Activated naive CD8-positive, alpha-beta T cell treated with anti-CD3 and anti-CD28 coated beads, Interleukin-2, amount 50 U/mL, for 16 hours (primary cell): ENCODE measurements around the gene MASP1.

Source experiments
- DNase-seq: peaks from one replicate; pipeline ENCODE4 v3.0.0-alpha.2; 2020; ENCODE audit warnings: low read depth, low spot score

MASP1 gene

DNA sequence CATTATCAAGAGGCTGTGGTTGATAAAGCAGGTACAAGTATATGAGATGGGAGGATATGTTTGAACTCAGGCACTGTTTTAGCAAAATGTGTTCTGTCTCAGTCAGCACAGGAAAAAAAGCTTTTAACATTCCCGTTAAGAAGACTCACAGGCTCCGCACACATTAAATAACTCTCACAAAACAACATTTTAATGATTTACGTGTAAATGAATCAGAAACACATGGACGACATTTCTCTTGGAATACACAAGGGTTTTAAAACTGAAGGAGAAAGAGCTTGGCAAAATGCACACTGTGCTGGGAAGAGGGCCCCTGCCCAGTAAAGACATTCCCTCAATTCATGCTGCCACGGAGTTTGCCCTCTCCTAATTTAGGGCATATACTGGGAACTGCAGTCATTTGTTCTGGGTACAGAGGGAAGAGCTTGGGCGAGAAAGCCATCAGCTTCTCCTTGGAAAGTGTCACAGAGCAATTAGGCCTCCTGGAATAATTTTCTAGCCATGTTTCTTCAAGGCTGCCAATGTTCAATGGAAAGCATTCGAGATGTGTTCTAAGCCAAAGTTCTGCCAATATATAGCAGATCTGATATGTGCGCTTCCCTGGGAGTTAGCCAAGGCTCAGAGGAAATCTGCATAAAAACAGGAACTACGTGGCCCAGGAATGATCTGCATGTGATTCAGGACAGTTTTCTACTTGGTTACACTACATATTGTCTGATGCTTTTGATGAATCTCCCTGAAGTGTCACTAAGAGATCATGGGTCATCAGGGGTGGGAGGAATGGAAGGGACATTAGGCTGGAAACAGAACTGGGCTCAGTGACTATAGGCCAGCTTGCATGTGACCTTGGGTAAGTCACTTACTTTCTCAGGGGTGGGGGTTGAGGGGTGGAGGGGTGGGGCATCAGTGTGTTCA lies 2.2 kb upstream of the MASP1 start:
- no peak for DNase-seq

DNA sequence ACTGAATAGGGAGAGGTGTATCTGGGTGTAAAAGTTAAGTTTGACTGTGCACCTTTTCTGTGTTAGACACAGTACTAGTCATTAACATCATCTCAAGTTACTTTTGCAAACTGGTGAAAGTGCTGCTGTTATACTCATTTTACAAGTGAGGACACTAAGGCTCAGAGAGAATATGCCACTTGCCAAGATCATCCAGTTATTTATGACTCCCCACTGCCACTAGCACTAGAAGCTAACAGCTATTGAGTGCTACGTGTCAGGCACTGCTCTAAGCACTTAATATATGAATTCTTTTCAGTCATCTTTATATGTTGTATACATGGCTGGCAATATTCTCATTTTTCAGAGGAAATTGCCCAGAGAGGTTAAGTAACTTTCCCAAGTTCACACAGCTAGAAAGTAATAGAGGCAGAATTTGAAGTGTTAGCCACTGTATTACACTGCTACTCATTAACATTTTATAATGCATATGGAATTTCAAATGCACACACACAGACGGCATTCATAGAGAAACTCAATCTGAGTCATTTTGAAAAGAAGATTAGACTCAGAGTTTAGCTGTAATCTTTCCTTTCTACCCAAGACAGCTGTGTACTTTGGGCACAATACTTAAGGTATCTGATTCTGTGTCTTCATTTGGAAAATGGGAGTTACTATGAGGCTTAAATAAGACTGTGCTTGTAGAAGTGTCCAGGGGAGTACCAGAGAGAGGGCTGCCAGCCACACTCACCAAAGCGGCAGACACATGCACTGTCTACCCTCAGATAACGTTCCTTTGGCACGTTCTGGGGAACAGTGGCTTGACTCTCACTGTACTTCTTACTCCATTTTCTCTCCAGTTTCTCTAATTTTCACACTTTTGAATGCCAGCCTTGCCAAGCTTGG lies 1.3 kb upstream of the MASP1 start:
- no peak for DNase-seq

- DNase-seq = no peak
These were observed 644 bp upstream of the MASP1 start for GRCh38 chr3:187292181-187292580.

DNA sequence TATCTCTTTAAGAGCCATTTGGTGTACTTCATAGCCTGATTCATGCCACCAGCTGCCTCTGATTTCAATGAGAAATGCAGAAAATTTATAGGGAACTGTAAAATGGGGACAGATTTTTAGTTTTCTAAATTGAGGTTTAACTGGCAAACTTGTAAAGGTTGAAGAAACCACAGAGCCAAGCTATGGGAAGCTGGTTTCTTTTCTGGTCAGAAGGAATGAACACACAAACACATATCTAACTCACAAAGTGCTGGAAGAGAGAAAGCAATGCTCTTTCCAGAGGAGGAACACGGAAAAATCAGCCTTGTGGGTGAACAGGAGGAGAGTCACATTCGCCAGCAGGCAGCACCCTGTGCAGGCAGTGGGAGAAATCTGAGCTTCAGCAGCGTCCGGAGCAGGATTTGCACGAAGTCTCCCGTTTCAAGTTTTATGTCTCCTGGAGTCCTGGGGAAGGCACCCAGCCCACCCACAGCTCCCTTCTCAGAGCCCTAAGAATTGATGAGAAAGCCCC lies 481 bp downstream of the MASP1 start:
- no peak for DNase-seq

GRCh38 chr3:187290503-187290902 lies 1.0 kb downstream of the MASP1 start:
- DNase-seq = no peak

GRCh38 chr3:187288855-187289605 lies 2.5 kb downstream of the MASP1 start:
- no peak for DNase-seq

GRCh38 chr3:187288131-187288854 lies 3.2 kb downstream of the MASP1 start:
- DNase-seq = no peak

- no peak for DNase-seq
These were observed 4.3 kb downstream of the MASP1 start for GRCh38 chr3:187287256-187287655.

GRCh38 chr3:187286467-187287059 lies 5.0 kb downstream of the MASP1 start:
- no peak for DNase-seq

DNA sequence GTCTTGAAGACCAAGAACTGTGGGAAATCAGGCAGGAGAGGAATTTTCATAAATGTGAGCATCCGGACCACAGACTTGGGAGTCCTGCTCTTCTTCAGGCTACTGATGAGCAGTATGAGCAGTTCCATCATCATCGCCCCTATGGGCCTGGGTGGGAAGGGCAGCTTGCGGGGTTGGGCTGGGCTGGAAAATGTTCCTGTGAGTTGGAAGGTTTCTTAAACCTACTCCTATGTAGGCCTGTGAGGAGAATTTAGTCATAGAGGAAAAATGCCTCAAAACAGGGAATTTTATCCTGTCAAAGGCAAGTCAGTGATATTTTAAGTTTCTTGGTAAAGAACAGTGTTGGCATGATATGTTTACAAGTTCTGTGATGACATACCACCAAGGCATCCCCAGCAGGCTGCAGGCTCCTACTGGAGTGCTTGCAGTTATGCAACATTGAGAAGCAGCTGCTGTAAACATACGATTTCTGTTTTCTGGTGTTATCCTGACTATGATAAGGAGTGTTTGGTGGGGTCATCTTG lies 10.3 kb downstream of the MASP1 start:
- DNase-seq = no peak

GRCh38 chr3:187280644-187281043 lies 10.9 kb downstream of the MASP1 start:
- DNase-seq = no peak

DNA sequence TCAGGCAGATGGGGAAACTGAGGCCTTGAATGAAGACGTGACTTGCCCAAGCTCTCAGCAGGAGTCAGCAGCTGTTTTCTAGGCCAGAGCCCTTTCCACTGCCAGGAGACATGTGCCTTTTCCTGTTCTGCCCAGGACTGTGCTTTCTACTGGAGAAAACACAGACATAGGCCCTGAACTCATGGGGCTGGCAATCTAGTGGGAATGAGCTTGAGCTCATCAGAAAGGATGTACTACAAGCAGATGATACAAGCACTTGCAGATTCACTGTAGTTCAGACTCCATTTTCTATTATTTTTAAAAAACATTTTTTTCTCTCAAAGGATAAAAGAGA lies 14.4 kb downstream of the MASP1 start:
- no peak for DNase-seq

DNA sequence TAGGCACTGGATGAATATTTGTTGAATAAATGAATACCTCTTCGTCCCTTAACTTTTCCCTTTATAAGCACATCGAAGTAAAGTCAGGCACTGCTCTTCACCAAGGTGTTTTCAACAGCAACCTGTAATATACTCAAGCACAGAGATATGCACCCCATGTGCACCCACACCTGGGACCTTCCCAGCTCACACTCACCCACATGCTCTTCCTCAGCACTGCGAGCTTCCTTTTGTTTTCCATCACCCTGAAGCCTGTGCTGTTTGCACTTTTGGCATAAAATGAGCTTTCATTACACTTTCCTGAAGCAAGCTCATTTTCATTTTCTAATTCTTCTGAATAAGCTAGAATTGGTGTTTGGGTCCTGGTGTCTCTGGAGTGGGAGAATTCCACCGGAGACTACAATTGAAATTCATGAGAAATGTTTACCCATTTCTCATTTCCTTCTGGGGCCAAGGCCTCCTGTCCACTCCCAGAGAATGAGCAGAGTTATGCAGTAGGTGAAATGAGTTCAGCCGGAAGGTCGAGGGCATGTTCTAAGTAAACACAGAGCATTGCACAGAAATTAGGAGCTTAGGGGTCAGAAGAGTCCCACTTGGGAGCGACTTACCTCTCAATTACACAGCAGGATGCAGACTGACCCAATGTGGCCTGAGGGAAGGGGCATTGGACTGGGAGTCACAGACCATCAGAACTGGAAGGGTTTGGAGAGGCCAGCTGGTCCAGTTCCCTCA lies 15.0 kb downstream of the MASP1 start:
- no peak for DNase-seq

GRCh38 chr3:187274977-187275338 lies 16.6 kb downstream of the MASP1 start:
- no peak for DNase-seq

DNA sequence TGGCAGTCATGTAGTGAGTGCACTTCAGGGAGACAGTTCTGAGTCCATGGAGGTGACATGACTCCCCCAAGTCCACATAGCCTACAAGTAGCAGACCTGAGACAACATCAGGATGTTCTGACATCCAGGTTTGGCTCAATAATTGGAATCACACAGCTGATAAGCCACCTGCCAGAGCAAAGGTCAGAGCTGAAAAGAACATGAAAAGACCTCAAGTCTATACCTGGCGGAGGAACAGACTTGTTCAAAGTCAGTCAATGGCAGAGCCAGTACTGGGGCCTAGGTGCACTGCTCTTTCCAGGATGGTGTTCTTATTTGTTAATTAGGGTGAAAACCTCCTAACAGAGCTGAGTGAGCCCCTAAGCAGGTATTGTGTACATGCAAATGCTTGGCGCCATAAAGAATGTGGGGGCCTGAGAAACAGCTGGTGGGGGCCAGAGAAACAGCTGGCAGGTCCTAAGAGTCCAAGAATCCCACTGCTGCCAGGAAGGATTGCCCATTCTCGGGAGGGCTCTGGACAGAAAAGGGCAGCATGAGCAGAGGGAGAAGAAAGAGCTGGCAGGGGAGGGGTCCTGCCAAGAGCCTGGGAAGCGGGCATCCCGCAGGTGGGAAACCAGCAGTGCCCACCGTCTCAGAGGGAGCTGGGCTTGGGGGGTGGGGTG lies 17.1 kb downstream of the MASP1 start:
- DNase-seq = no peak

DNA sequence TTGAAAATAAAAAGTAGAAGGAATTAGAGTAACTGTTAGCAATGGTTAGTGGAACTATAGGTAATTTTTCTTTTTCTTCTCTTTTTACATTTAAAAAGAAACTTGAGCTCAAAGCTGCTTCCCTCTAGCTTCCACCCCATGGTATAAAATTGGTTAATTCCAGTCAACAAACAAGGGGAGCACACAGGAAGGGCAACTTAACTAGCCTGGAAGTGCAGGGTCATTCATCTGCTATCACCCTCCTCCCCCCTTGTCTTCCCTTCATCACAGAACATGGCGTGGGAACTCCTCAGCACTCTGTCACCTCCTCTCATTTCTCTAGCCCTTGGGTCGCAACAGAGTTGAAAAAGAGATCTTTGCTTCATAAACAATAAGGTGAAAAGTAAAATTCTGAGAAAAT lies 20.0 kb downstream of the MASP1 start:
- DNase-seq = no peak

GRCh38 chr3:187269486-187269885 lies 22.1 kb downstream of the MASP1 start:
- no peak for DNase-seq

DNA sequence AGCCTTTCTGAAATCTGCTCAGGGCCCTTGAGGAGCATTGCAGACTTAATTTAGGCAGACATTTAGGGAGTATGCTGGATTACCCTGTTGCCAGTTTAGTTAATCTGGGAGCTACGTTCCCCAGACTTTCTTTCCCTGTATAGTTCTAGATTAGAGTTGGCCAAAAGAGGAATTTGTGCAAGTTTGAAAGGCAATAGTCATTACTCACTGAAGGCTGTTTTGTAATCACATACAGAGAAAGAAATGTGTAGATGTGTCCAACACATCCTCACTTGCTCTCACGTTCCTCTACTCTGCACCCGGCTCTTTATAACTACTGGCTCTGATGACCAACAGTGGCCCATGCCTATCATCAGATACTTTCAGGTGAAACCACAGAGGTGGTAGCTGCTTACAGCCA lies 24.2 kb downstream of the MASP1 start:
- DNase-seq = no peak

- DNase-seq = no peak
These were observed 24.8 kb downstream of the MASP1 start for GRCh38 chr3:187266691-187267090.
